Left lung (tissue), 10 donors: ENCODE data around the gene OBSCN. TPM values are rescaled to one million over a fixed set of nuclear protein-coding genes. Genes with fewer than 3 reads are reported as not detected.

Experiments
- ATAC-seq: fragments of 200-7000 bp; cut with Tn5 transposase; one replicate; pipeline ENCODE4 v1.9.1; 2020; ENCODE audit warnings: moderate library complexity
- DNase-seq, 4 donors: peaks; one replicate each; pipeline ENCODE4 v3.0.0-alpha.2; 2013 to 2020
- H3K27ac ChIP-seq, 2 donors: fragments of 200-600 bp; sonication (generic) in 1 of 2; one replicate each; pipeline versions ENCODE4 v1.5.0 to v1.8.0; 2020 to 2021
- H3K27me3 ChIP-seq, 2 donors: fragments of 200-600 bp; sonication (generic) in 1 of 2; one replicate each; pipeline versions ENCODE4 v1.5.0 to v1.8.0; 2020 to 2021
- H3K36me3 ChIP-seq, 2 donors: fragments of 200-600 bp; sonication (generic) in 1 of 2; one replicate each; pipeline versions ENCODE4 v1.5.0 to v1.8.0; 2020 to 2021
- H3K4me1 ChIP-seq, 2 donors: fragments of 200-600 bp; one replicate each; pipeline ENCODE4 v1.8.0; 2021
- H3K4me3 ChIP-seq, 2 donors: fragments of 200-600 bp; sonication (generic) in 1 of 2; one replicate each; pipeline versions ENCODE4 v1.5.0 to v1.8.0; 2020 to 2021; ENCODE audit warnings: mild to moderate bottlenecking in 1 of 2
- H3K9me3 ChIP-seq, 2 donors: fragments of 200-600 bp; sonication (generic) in 1 of 2; one replicate each; pipeline versions ENCODE4 v1.5.0 to v1.8.0; 2020 to 2021
- CTCF ChIP-seq, 2 donors: fragments of 200-600 bp; sonication (generic) in 1 of 2; IDR thresholded peaks; one replicate each; pipeline versions ENCODE4 v1.5.0 to v1.8.0; 2021; ENCODE audit warnings: antibody characterized with exemption in 2 of 2
- intact Hi-C, 2 donors: fragments of 100-400 bp; cut with DNase I; formaldehyde crosslinking; loops; one replicate each; pipeline versions ENCODE4 v1.11.2 to v1.14.2; 2022
- polyA plus RNA-seq, 6 donors: library from polyadenylated mRNA; unstranded; fragments of 120-200 nt; gene quantifications; one replicate each; pipeline ENCODE4 v1.2.1, GENCODE V29; 2013; ENCODE audit not compliant: insufficient read length in 6 of 6
- total RNA-seq, 2 donors: library from RNA; stranded (reverse); fragmentation: NEBNext Ultra II Directional; extraction: Animal tissue kit (Norgen Biotek cat#: 25700); gene quantifications; one replicate each; pipeline ENCODE4 v1.2.1, GENCODE V29; 2021
- donor health status: DM: no; HTN: yes; CAD: no.
- donor health status: DM: no; HTN: no; CAD: no.

The OBSCN gene
- total and polyA plus RNA-seq, 8 donors = 20.3 to 69.5 (median 47.5) TPM

- peaks cover 0 to 23% of the 10 kb centered on the region in 2 donors for H3K36me3 ChIP-seq
Observed at GRCh38 chr1:228238007-228238406, 30.2 kb downstream of the OBSCN start.

DNA sequence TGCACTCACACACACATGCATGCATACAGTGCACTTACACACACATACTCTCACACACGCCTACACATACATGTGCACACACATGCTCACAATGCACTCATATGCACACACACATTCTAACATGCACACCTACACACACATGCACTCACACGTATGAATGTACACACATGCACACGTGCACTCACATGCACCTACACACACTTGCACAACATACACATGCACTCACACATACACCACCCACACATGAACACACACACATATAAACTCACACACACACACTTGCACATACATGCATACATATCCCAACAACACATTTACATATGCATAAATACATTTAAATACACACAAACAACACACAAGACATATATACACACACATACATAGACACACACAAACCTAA, 30.6 kb downstream of the OBSCN start:
- H3K36me3 ChIP-seq = peaks cover 0 to 27% of the 10 kb centered on the region in 2 donors
- H3K27me3 ChIP-seq = no peaks in the 10 kb centered on the region
- ATAC-seq (no peak), DNase-seq (no peak)
- peaks cover 0 to 38% of the 10 kb centered on the region in 2 donors for H3K9me3 ChIP-seq
- intact Hi-C loops = no loop called here
- H3K27ac ChIP-seq = no peak overlapping the region
- no peak overlapping the region for H3K4me3 ChIP-seq
- no peak for TF ChIP-seq CTCF (IDR thresholded peaks at IDR 0.05)
- no peaks in the 10 kb centered on the region for H3K4me1 ChIP-seq

More at GRCh38 chr1:228238007-228238406, 30.2 kb downstream of the OBSCN start:
- no peak overlapping the region for H3K27ac ChIP-seq
- no peak overlapping the region for H3K4me3 ChIP-seq
- no peaks in the 10 kb centered on the region for H3K4me1 ChIP-seq
- DNase-seq (no peak), ATAC-seq (no peak)
- no peaks in the 10 kb centered on the region for H3K27me3 ChIP-seq
- TF ChIP-seq CTCF (IDR thresholded peaks at IDR 0.05) = no peak
- intact Hi-C loops = no loop called here
- peaks cover 0 to 38% of the 10 kb centered on the region in 2 donors for H3K9me3 ChIP-seq

GRCh38 chr1:228240411-228241240, 32.8 kb downstream of the OBSCN start:
- DNase-seq (no peak), ATAC-seq (no peak)
- Histone ChIP-seq H3K4me3 (no peak overlapping the region), H3K4me1 (no peaks in the 10 kb centered on the region), H3K27me3 (no peaks in the 10 kb centered on the region), H3K36me3 (peaks cover 0 to 49% of the 10 kb centered on the region in 2 donors), H3K9me3 (peaks cover 0 to 53% of the 10 kb centered on the region in 2 donors), H3K27ac (no peak overlapping the region)
- no peak for TF ChIP-seq CTCF (IDR thresholded peaks at IDR 0.05)
- intact Hi-C loops = no loop called here

DNA sequence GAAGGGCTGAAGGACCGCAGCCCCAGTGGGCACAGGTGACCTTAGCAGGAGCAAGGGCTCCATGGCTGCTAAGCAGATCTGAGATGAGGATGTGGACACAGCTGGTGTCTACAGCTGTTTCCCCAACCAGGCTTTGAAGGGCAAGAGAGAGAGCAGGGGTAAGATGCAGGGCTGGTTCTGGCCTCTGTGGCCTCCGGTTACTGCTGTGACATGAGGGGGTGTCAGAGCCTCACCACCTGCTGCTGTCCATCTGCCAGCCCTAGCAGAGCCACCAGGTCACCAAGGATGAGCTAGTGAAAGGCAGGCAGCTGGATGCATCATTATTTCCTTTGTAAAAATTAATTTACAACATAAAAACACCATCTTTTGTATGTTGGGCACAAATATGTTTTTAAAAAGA, 33.4 kb downstream of the OBSCN start:
- DNase-seq (no peak), ATAC-seq (no peak)
- no peak overlapping the region for H3K27ac ChIP-seq
- H3K4me1 ChIP-seq = no peaks in the 10 kb centered on the region
- H3K36me3 ChIP-seq = peaks cover 0 to 55% of the 10 kb centered on the region in 2 donors
- intact Hi-C loops = no loop called here
- H3K27me3 ChIP-seq = no peaks in the 10 kb centered on the region
- peaks cover 0 to 59% of the 10 kb centered on the region in 2 donors for H3K9me3 ChIP-seq
- no peak for TF ChIP-seq CTCF (IDR thresholded peaks at IDR 0.05)
- H3K4me3 ChIP-seq = no peak overlapping the region

- Histone ChIP-seq H3K4me3 (no peak overlapping the region), H3K9me3 (peaks cover 0 to 67% of the 10 kb centered on the region in 2 donors), H3K4me1 (no peaks in the 10 kb centered on the region), H3K27me3 (no peaks in the 10 kb centered on the region), H3K36me3 (peaks cover 0 to 67% of the 10 kb centered on the region in 2 donors), H3K27ac (no peak overlapping the region)
- ATAC-seq (no peak), DNase-seq (no peak)
- intact Hi-C loops = no loop called here
- TF ChIP-seq CTCF (IDR thresholded peaks at IDR 0.05) = no peak
Observed at GRCh38 chr1:228242409-228242808, 34.6 kb downstream of the OBSCN start.
